Measurements from ENCODE around the gene RAB15. TPM values are rescaled to one million over a fixed set of nuclear protein-coding genes. Genes with fewer than 3 reads are reported as not detected.

The RAB15 gene
- total and polyA plus RNA-seq, 9 of the 15 experiments (the other 6 are each of a cell fraction or from before 2014, with no cell fraction given), result 0.09 to 0.30 (median 0.16) TPM; not detected in 2

- TF ChIP-seq ZNF395 (CRISPR knock-in tag; IDR thresholded peaks at IDR 0.05), result no peak
- TF ChIP-seq PTBP1 (IDR thresholded peaks at IDR 0.05; ENCODE audit: low read depth, low read length), result no peak
These were observed 47.9 kb upstream of the RAB15 start (continued) for GRCh38 chr14:65019944-65020566.

- peaks cover 29% of the 10 kb centered on the region; the same call in 2 of the 3 replicates for H3K36me3 ChIP-seq (ENCODE audit: control insufficient read depth, insufficient read depth, low read length)
- H4K20me1 ChIP-seq (replicated peaks; ENCODE audit: control insufficient read depth, insufficient read depth, low read length), result no peaks in the 10 kb centered on the region
- 69% methylated on average over 4 of the region's 4 CpGs for WGBS (ENCODE audit: insufficient coverage, low coverage, missing lambda C conversion rate)
- no peak for FAIRE-seq
- BruUV-seq (replicated peaks), result no TSS peak
- no peaks in the 10 kb centered on the region for H3K9me3 ChIP-seq (replicated peaks; ENCODE audit: control insufficient read depth, insufficient read depth, low read depth, low read length)
- no peaks in the 10 kb centered on the region for H3K79me2 ChIP-seq (ENCODE audit: control insufficient read depth, insufficient read depth, low read length)
- TF ChIP-seq NEUROD1 (IDR thresholded peaks at IDR 0.05; ENCODE audit: borderline replicate concordance, low read depth, low read length, partially characterized antibody) (no peak), ELK3 (CRISPR knock-in tag; IDR thresholded peaks at IDR 0.05) (no peak), EP300 (IDR thresholded peaks at IDR 0.05; ENCODE audit: low read length) (no peak), ZNF274 (IDR thresholded peaks at IDR 0.05; ENCODE audit: borderline replicate concordance, low read depth, low read length) (no peak), HES1 (IDR thresholded peaks at IDR 0.05; ENCODE audit: low read depth) (no peak)
- no peak overlapping the region for H3K4me2 ChIP-seq (ENCODE audit: insufficient read depth, low read length)
- no peak overlapping the region for H3K27ac ChIP-seq (ENCODE audit: extremely low read depth, low read depth, low read length)
- H3K9ac ChIP-seq (ENCODE audit: insufficient read depth in 1 of 2, low read depth in 2 of 2, low read length in 2 of 2), result peak overlapping the region in 1 of 2 experiments; percentile 78; a peak in 1 of 4 replicates
- H3K4me1 ChIP-seq (replicated peaks in 1 of 2; ENCODE audit: control insufficient read depth in 2 of 2, insufficient read depth in 2 of 2, low read length in 2 of 2), result peaks cover 0 to 2% of the 10 kb centered on the region in 2 experiments; a peak in 3 of 5 replicates
- ChIA-PET POLR2A (interaction anchor here (1.2 kb wide), 1 partner anchor 26 kb away, joined by 4 read pairs; no protein-coding TSS in a partner anchor), CTCF (ENCODE audit: low intra/inter-chr PET ratio) (interaction anchor here (0.7 kb wide), 1 partner anchor 82 kb away, joined by 3 read pairs; no protein-coding TSS in a partner anchor)
- no peak overlapping the region for H3K4me3 ChIP-seq
- no peak for ATAC-seq
- no peaks in the 10 kb centered on the region for H3K27me3 ChIP-seq (ENCODE audit: control insufficient read depth in 2 of 2, insufficient read depth in 2 of 2, low read length in 2 of 2)
- no peak overlapping the region for H2AFZ ChIP-seq (ENCODE audit: low read depth, low read length)
- in situ Hi-C loops (cut with MboI) (no loop called here), intact Hi-C loops (cut with micrococcal nuclease) (no loop called here)
- no peaks in the 10 kb centered on the region for H3K9me1 ChIP-seq (ENCODE audit: control insufficient read depth, insufficient read depth, low read length)
- DNase-seq (ENCODE audit: extremely low read depth in 1 of 4, low spot score in 3 of 4), result no peak
These were observed 44.3 kb upstream of the RAB15 start for GRCh38 chr14:65016471-65016870.
